Measurements from ENCODE around the gene TNN. TPM values are rescaled to one million over a fixed set of nuclear protein-coding genes. Genes with fewer than 3 reads are reported as not detected.

TNN gene
- 0.01 TPM in 1 of 5 replicates, not detected in the others for total RNA-seq (2022; extraction: Qiagen RNA extraction; ENCODE audit: low read depth)

GRCh38 chr1:175067362-175068106 is at the start of gene TNN:
TNN (plus strand) TSS chr1:175067833; CDS start chr1:175077419, 9,586 bp downstream.

GRCh38 chr1:175023043-175023921 is 44.4 kb upstream of the TNN start, which contains the start of gene MRPS14:
MRPS14 (minus strand) TSS chr1:175023425; CDS start chr1:175023408, 17 bp downstream.

GRCh38 chr1:175192630-175193526 is 125.2 kb downstream of the TNN start, which contains the start of gene KIAA0040:
KIAA0040 (minus strand) TSS chr1:175192776; CDS start chr1:175161013, 31,763 bp downstream.

Other genes starting within 250 kb of the TNN start
- gene CACYBP, start 67.9 kb upstream of the TNN start, total RNA-seq (2022; extraction: Qiagen RNA extraction; ENCODE audit: low read depth), result 179 to 208 TPM (median 191 TPM) in 5 replicates
- gene MRPS14, start 44.4 kb upstream of the TNN start, total RNA-seq (2022; extraction: Qiagen RNA extraction; ENCODE audit: low read depth), result 17.0 to 27.7 TPM (median 25.7 TPM) in 5 replicates
- gene KIAA0040, start 124.9 kb downstream of the TNN start, total RNA-seq (2022; extraction: Qiagen RNA extraction; ENCODE audit: low read depth), result 0.31 to 0.58 TPM (median 0.47 TPM) in 5 replicates